Stomach (tissue), 9 donors: Measurements from ENCODE around the gene ST14. TPM values are rescaled to one million over a fixed set of nuclear protein-coding genes. Genes with fewer than 3 reads are reported as not detected.

Source experiments
- DNase-seq, 2 donors: peaks; one replicate each; pipeline versions ENCODE4 v3.0.0 to v3.0.0-alpha.2; 2013 to 2019
- H3K27ac ChIP-seq, 5 donors: fragments of 200-600 bp in 4 of 5; sonication (generic) in 4 of 5; one replicate each; pipeline ENCODE4 v1.5.1; 2013 to 2019; ENCODE audit warnings: mild to moderate bottlenecking in 1 of 5, moderate library complexity in 1 of 5
- H3K27me3 ChIP-seq, 3 donors: fragments of 200-600 bp; sonication (generic); one replicate each; pipeline ENCODE4 v1.5.1; 2017 to 2019; ENCODE audit warnings: mixed run types in 1 of 3
- H3K36me3 ChIP-seq, 4 donors: fragments of 200-600 bp; sonication (generic); 1 replicate in 3 of 4; 2 replicates in 1 of 4; pipeline ENCODE4 v1.5.1; 2016 to 2019
- H3K4me1 ChIP-seq, 4 donors: fragments of 200-600 bp; sonication (generic); one replicate each; pipeline ENCODE4 v1.5.1; 2016 to 2019
- H3K4me3 ChIP-seq, 4 donors: fragments of 200-600 bp; sonication (generic) in 3 of 4; one replicate each; pipeline ENCODE4 v1.5.1; 2016 to 2019; ENCODE audit warnings: mild to moderate bottlenecking in 1 of 4
- H3K9me3 ChIP-seq, 4 donors: fragments of 200-600 bp; sonication (generic); one replicate each; pipeline ENCODE4 v1.5.1; 2016 to 2019
- EP300 ChIP-seq: sonication (generic); formaldehyde crosslinking; IDR thresholded peaks from one replicate; pipeline ENCODE4 v1.6.1; 2017; ENCODE audit warnings: antibody characterized with exemption
- POLR2A ChIP-seq, 4 donors: fragments of 450-650 bp; IDR thresholded peaks; one replicate each; pipeline ENCODE4 v1.6.1; 2016; ENCODE audit warnings: antibody characterized with exemption in 4 of 4, control low read depth in 2 of 4, mild to moderate bottlenecking in 1 of 4, moderate library complexity in 1 of 4
- POLR2AphosphoS5 ChIP-seq, 3 donors: sonication (generic); formaldehyde crosslinking; IDR thresholded peaks; one replicate each; pipeline ENCODE4 v1.6.1; 2016; ENCODE audit warnings: antibody characterized with exemption in 3 of 3
- WGBS, 5 donors: extraction: QIAGEN DNeasy Blood & Tissue Kit in 3 of 5; methylation state at CpG; one replicate each; pipeline versions ENCODE4 v1.1.5 to v1.1.7; 2013 to 2018; 5-methylcytosine and 5-hydroxymethylcytosine counted together
- intact Hi-C: fragments of 100-400 bp; cut with DNase I; formaldehyde crosslinking; loops from one replicate; pipeline ENCODE4 v1.15.1; 2023; ENCODE audit warnings: low total_unique reads
- polyA plus RNA-seq, 3 donors: library from polyadenylated mRNA; stranded (reverse); fragments of 200-250 nt; gene quantifications; one replicate each; pipeline ENCODE4 v1.2.3, GENCODE V29; 2013
- total RNA-seq, 5 donors: library from RNA; depleted of rRNA; stranded (reverse); fragments of >200 nt; gene quantifications; one replicate each; pipeline versions ENCODE4 v1.1.0 to v1.2.3, GENCODE V29; 2014 to 2016
- TF ChIP-seq, protein P1 (sequence below), 7 experiments: fragments of 450-650 bp in 4 of 7; fragments of 200-600 bp in 3 of 7; sonication (generic) in 3 of 7; IDR thresholded peaks; one replicate each; pipeline ENCODE4 v1.5.1; 2016 to 2019; ENCODE audit warnings: antibody characterized with exemption in 7 of 7, control low read depth in 2 of 7, mild to moderate bottlenecking in 1 of 7
- donor health status: healthy with polysubstance abuse.
- donor health status: Bipolar disorder and iron deficiency.
- donor health status: healthy.

ST14 gene
- total and polyA plus RNA-seq, 8 donors: 12.4 to 380 (median 50.0) TPM

- Histone ChIP-seq H3K9me3 (no peaks in the 10 kb centered on the region), H3K27ac (peak overlapping the region in 4 of 5 donors; percentile 36 to 70 (median 60)), H3K36me3 (peaks cover 26 to 65% (median 63%) of the 10 kb centered on the region in 4 donors), H3K27me3 (no peaks in the 10 kb centered on the region), H3K4me3 (no peak overlapping the region), H3K4me1 (peaks cover 5 to 76% (median 21%) of the 10 kb centered on the region in 4 donors)
- WGBS, 5 donors: 94 to 97% (median 96%) methylated on average over 29 to 32 of the region's 32 CpGs
- TF ChIP-seq, protein P1, sequence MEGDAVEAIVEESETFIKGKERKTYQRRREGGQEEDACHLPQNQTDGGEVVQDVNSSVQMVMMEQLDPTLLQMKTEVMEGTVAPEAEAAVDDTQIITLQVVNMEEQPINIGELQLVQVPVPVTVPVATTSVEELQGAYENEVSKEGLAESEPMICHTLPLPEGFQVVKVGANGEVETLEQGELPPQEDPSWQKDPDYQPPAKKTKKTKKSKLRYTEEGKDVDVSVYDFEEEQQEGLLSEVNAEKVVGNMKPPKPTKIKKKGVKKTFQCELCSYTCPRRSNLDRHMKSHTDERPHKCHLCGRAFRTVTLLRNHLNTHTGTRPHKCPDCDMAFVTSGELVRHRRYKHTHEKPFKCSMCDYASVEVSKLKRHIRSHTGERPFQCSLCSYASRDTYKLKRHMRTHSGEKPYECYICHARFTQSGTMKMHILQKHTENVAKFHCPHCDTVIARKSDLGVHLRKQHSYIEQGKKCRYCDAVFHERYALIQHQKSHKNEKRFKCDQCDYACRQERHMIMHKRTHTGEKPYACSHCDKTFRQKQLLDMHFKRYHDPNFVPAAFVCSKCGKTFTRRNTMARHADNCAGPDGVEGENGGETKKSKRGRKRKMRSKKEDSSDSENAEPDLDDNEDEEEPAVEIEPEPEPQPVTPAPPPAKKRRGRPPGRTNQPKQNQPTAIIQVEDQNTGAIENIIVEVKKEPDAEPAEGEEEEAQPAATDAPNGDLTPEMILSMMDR (IDR thresholded peaks at IDR 0.05): no peak
- TF ChIP-seq POLR2A (IDR thresholded peaks at IDR 0.05): no peak
- no peak for TF ChIP-seq POLR2AphosphoS5 (IDR thresholded peaks at IDR 0.05)
- TF ChIP-seq EP300: no peak
- intact Hi-C loops: no loop called here
- DNase-seq: no peak
Observed at GRCh38 chr11:130123414-130124040, 36.1 kb upstream of the ST14 start.

DNA sequence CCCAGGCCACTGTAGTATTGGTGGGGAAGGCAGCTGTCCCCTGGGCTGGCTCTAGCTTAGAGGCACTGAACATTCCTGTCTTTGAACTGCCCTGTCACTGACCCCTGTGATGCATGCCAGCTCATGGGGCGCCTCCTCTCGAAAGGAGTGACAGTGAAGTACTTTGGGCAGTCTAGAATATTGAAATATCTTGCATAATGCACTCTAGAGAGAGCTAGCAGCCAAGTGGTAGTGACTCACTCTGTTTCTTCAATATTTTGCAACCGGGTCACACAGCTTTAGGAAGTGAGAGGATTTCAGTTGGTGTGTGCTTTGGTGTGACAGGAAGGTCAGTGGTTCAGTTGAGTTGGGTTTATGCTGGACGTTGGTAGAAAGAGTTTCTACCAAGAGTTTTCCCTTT, 35.5 kb upstream of the ST14 start:
- intact Hi-C loops: no loop called here
- 40 to 64% (median 47%) methylated on average over 3 to 4 of the region's 4 CpGs for WGBS, 5 donors
- H3K36me3 ChIP-seq: peaks cover 31 to 70% (median 69%) of the 10 kb centered on the region in 4 donors
- no peak for TF ChIP-seq POLR2A (IDR thresholded peaks at IDR 0.05)
- TF ChIP-seq POLR2AphosphoS5 (IDR thresholded peaks at IDR 0.05): peak; percentile 55 to 78 (median 59)
- TF ChIP-seq, protein P1 (IDR thresholded peaks at IDR 0.05): no peak
- no peak for TF ChIP-seq EP300
- H3K27me3 ChIP-seq: no peaks in the 10 kb centered on the region
- peak overlapping the region in 4 of 5 donors; percentile 36 to 70 (median 60) for H3K27ac ChIP-seq
- peak; percentile 25 to 44 for DNase-seq
- no peaks in the 10 kb centered on the region for H3K9me3 ChIP-seq
- H3K4me3 ChIP-seq: no peak overlapping the region
- H3K4me1 ChIP-seq: peaks cover 5 to 70% (median 17%) of the 10 kb centered on the region in 4 donors

- Histone ChIP-seq H3K9me3 (no peaks in the 10 kb centered on the region), H3K27ac (no peak overlapping the region), H3K4me1 (peaks cover 0 to 56% (median 8%) of the 10 kb centered on the region in 4 donors), H3K27me3 (no peaks in the 10 kb centered on the region), H3K36me3 (peaks cover 38 to 86% (median 84%) of the 10 kb centered on the region in 4 donors), H3K4me3 (no peak overlapping the region)
- 77 to 87% (median 80%) methylated on average over 4 of the region's 4 CpGs for WGBS, 5 donors
- intact Hi-C loops: no loop called here
- DNase-seq: no peak
- TF ChIP-seq POLR2AphosphoS5 (IDR thresholded peaks at IDR 0.05) (no peak), POLR2A (IDR thresholded peaks at IDR 0.05) (no peak), EP300 (no peak)
- TF ChIP-seq, protein P1 (IDR thresholded peaks at IDR 0.05): no peak
Observed at GRCh38 chr11:130125638-130126037, 33.9 kb upstream of the ST14 start.

DNA sequence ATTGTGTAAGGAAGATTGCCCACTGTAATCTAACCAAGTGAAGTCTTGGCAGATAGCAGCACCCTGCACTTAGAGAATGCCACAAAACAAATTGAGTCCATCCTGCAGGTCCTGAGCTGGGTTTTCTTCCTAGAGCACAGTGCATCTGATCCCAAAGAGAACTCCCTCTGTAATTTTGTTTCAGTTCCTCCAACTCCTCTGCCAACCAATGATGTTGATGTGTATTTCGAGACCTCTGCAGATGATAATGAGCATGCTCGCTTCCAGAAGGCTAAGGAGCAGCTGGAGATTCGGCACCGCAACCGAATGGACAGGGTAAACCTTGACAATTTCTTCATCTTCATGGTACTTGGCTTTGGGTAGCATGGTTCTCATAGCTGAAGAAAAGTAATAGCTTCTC, 33.1 kb upstream of the ST14 start:
- H3K4me3 ChIP-seq: no peak overlapping the region
- peaks cover 0 to 48% (median 8%) of the 10 kb centered on the region in 4 donors for H3K4me1 ChIP-seq
- no peak overlapping the region for H3K27ac ChIP-seq
- H3K36me3 ChIP-seq: peaks cover 41 to 94% (median 90%) of the 10 kb centered on the region in 4 donors
- WGBS, 5 donors: 83 to 95% (median 93%) methylated on average over 5 of the region's 5 CpGs
- no peak for DNase-seq
- no peaks in the 10 kb centered on the region for H3K9me3 ChIP-seq
- intact Hi-C loops: no loop called here
- TF ChIP-seq POLR2A (IDR thresholded peaks at IDR 0.05) (no peak), EP300 (no peak), POLR2AphosphoS5 (IDR thresholded peaks at IDR 0.05) (no peak)
- TF ChIP-seq, protein P1 (IDR thresholded peaks at IDR 0.05): no peak
- no peaks in the 10 kb centered on the region for H3K27me3 ChIP-seq
